Measurements from ENCODE around the gene RLF. TPM values are rescaled to one million over a fixed set of nuclear protein-coding genes. Genes with fewer than 3 reads are reported as not detected.

The RLF gene
- polyA plus RNA-seq, 2 donors, result 4.7 to 5.6 TPM

GRCh38 chr1:40265919-40266318, 104.7 kb downstream of the RLF start:
- Histone ChIP-seq H3K27me3 (ENCODE audit: control insufficient read depth in 1 of 2, insufficient read depth in 2 of 2, low read length in 2 of 2) (no peaks in the 10 kb centered on the region), H3K36me3 (ENCODE audit: control insufficient read depth in 2 of 2, insufficient read depth in 2 of 2, low read length in 1 of 2) (peaks cover 3 to 6% of the 10 kb centered on the region in 2 donors), H3K4me3 (ENCODE audit: low read depth in 1 of 2, low read length in 2 of 2) (no peak overlapping the region), H3K4me1 (ENCODE audit: control insufficient read depth in 2 of 2, insufficient read depth in 2 of 2, low read length in 1 of 2) (no peaks in the 10 kb centered on the region), H3K9me3 (ENCODE audit: control insufficient read depth in 2 of 2, insufficient read depth in 1 of 2, low read depth in 1 of 2, low read length in 1 of 2) (no peaks in the 10 kb centered on the region), H3K27ac (ENCODE audit: low read depth in 2 of 2, low read length in 1 of 2) (no peak overlapping the region)

GRCh38 chr1:40266786-40267535, 105.8 kb downstream of the RLF start:
- H3K27me3 ChIP-seq (ENCODE audit: control insufficient read depth in 1 of 2, insufficient read depth in 2 of 2, low read length in 2 of 2), result no peaks in the 10 kb centered on the region
- H3K36me3 ChIP-seq (ENCODE audit: control insufficient read depth in 2 of 2, insufficient read depth in 2 of 2, low read length in 1 of 2), result peaks cover 2 to 3% of the 10 kb centered on the region in 2 donors
- no peaks in the 10 kb centered on the region for H3K4me1 ChIP-seq (ENCODE audit: control insufficient read depth in 2 of 2, insufficient read depth in 2 of 2, low read length in 1 of 2)
- H3K4me3 ChIP-seq (ENCODE audit: low read depth in 1 of 2, low read length in 2 of 2), result no peak overlapping the region
- H3K9me3 ChIP-seq (ENCODE audit: control insufficient read depth in 2 of 2, insufficient read depth in 1 of 2, low read depth in 1 of 2, low read length in 1 of 2), result no peaks in the 10 kb centered on the region
- H3K27ac ChIP-seq (ENCODE audit: low read depth in 2 of 2, low read length in 1 of 2), result peak overlapping the region in 1 of 2 donors; percentile 70
- 77 to 87% methylated on average over 6 of the region's 6 CpGs for WGBS, 2 donors

GRCh38 chr1:40267767-40268187, 106.6 kb downstream of the RLF start:
- no peaks in the 10 kb centered on the region for H3K4me1 ChIP-seq (ENCODE audit: control insufficient read depth in 2 of 2, insufficient read depth in 2 of 2, low read length in 1 of 2)
- no peaks in the 10 kb centered on the region for H3K9me3 ChIP-seq (ENCODE audit: control insufficient read depth in 2 of 2, insufficient read depth in 1 of 2, low read depth in 1 of 2, low read length in 1 of 2)
- peak overlapping the region in 1 of 2 donors; percentile 70 for H3K27ac ChIP-seq (ENCODE audit: low read depth in 2 of 2, low read length in 1 of 2)
- H3K4me3 ChIP-seq (ENCODE audit: low read depth in 1 of 2, low read length in 2 of 2), result no peak overlapping the region
- WGBS, 2 donors, result 26 to 38% methylated on average over 2 of the region's 2 CpGs
- H3K27me3 ChIP-seq (ENCODE audit: control insufficient read depth in 1 of 2, insufficient read depth in 2 of 2, low read length in 2 of 2), result no peaks in the 10 kb centered on the region
- H3K36me3 ChIP-seq (ENCODE audit: control insufficient read depth in 2 of 2, insufficient read depth in 2 of 2, low read length in 1 of 2), result peaks cover 3 to 6% of the 10 kb centered on the region in 2 donors

- H3K27ac ChIP-seq (ENCODE audit: low read depth in 2 of 2, low read length in 1 of 2), result no peak overlapping the region
- H3K4me1 ChIP-seq (ENCODE audit: control insufficient read depth in 2 of 2, insufficient read depth in 2 of 2, low read length in 1 of 2), result no peaks in the 10 kb centered on the region
- H3K4me3 ChIP-seq (ENCODE audit: low read depth in 1 of 2, low read length in 2 of 2), result no peak overlapping the region
- no peaks in the 10 kb centered on the region for H3K27me3 ChIP-seq (ENCODE audit: control insufficient read depth in 1 of 2, insufficient read depth in 2 of 2, low read length in 2 of 2)
- H3K9me3 ChIP-seq (ENCODE audit: control insufficient read depth in 2 of 2, insufficient read depth in 1 of 2, low read depth in 1 of 2, low read length in 1 of 2), result no peaks in the 10 kb centered on the region
- H3K36me3 ChIP-seq (ENCODE audit: control insufficient read depth in 2 of 2, insufficient read depth in 2 of 2, low read length in 1 of 2), result peaks cover 3 to 6% of the 10 kb centered on the region in 2 donors
These were observed 107.0 kb downstream of the RLF start for GRCh38 chr1:40268211-40268610.

GRCh38 chr1:40270152-40270834, 109.1 kb downstream of the RLF start:
- peaks cover 3 to 9% of the 10 kb centered on the region in 2 donors for H3K36me3 ChIP-seq (ENCODE audit: control insufficient read depth in 2 of 2, insufficient read depth in 2 of 2, low read length in 1 of 2)

GRCh38 chr1:40272653-40273213, 111.5 kb downstream of the RLF start:
- Histone ChIP-seq H3K27ac (ENCODE audit: low read depth in 2 of 2, low read length in 1 of 2) (no peak overlapping the region), H3K4me3 (ENCODE audit: low read depth in 1 of 2, low read length in 2 of 2) (no peak overlapping the region), H3K36me3 (ENCODE audit: control insufficient read depth in 2 of 2, insufficient read depth in 2 of 2, low read length in 1 of 2) (peaks cover 3 to 7% of the 10 kb centered on the region in 2 donors), H3K27me3 (ENCODE audit: control insufficient read depth in 1 of 2, insufficient read depth in 2 of 2, low read length in 2 of 2) (no peaks in the 10 kb centered on the region), H3K4me1 (ENCODE audit: control insufficient read depth in 2 of 2, insufficient read depth in 2 of 2, low read length in 1 of 2) (no peaks in the 10 kb centered on the region), H3K9me3 (ENCODE audit: control insufficient read depth in 2 of 2, insufficient read depth in 1 of 2, low read depth in 1 of 2, low read length in 1 of 2) (no peaks in the 10 kb centered on the region)
- 89 to 97% methylated on average over 3 of the region's 3 CpGs for WGBS, 2 donors

More at GRCh38 chr1:40270152-40270834, 109.1 kb downstream of the RLF start:
- Histone ChIP-seq H3K27ac (ENCODE audit: low read depth in 2 of 2, low read length in 1 of 2) (no peak overlapping the region), H3K9me3 (ENCODE audit: control insufficient read depth in 2 of 2, insufficient read depth in 1 of 2, low read depth in 1 of 2, low read length in 1 of 2) (no peaks in the 10 kb centered on the region), H3K4me1 (ENCODE audit: control insufficient read depth in 2 of 2, insufficient read depth in 2 of 2, low read length in 1 of 2) (no peaks in the 10 kb centered on the region), H3K4me3 (ENCODE audit: low read depth in 1 of 2, low read length in 2 of 2) (no peak overlapping the region), H3K27me3 (ENCODE audit: control insufficient read depth in 1 of 2, insufficient read depth in 2 of 2, low read length in 2 of 2) (no peaks in the 10 kb centered on the region)
- 50 to 72% methylated on average over 3 of the region's 3 CpGs for WGBS, 2 donors

GRCh38 chr1:40273547-40274166, 112.5 kb downstream of the RLF start:
- 68 to 86% methylated on average over 4 of the region's 4 CpGs for WGBS, 2 donors
- Histone ChIP-seq H3K36me3 (ENCODE audit: control insufficient read depth in 2 of 2, insufficient read depth in 2 of 2, low read length in 1 of 2) (peaks cover 3 to 7% of the 10 kb centered on the region in 2 donors), H3K27ac (ENCODE audit: low read depth in 2 of 2, low read length in 1 of 2) (no peak overlapping the region), H3K27me3 (ENCODE audit: control insufficient read depth in 1 of 2, insufficient read depth in 2 of 2, low read length in 2 of 2) (no peaks in the 10 kb centered on the region), H3K4me3 (ENCODE audit: low read depth in 1 of 2, low read length in 2 of 2) (no peak overlapping the region), H3K4me1 (ENCODE audit: control insufficient read depth in 2 of 2, insufficient read depth in 2 of 2, low read length in 1 of 2) (no peaks in the 10 kb centered on the region), H3K9me3 (ENCODE audit: control insufficient read depth in 2 of 2, insufficient read depth in 1 of 2, low read depth in 1 of 2, low read length in 1 of 2) (no peaks in the 10 kb centered on the region)

- peak overlapping the region in 1 of 2 donors; percentile 13 for H3K27ac ChIP-seq (ENCODE audit: low read depth in 2 of 2, low read length in 1 of 2)
- no peaks in the 10 kb centered on the region for H3K4me1 ChIP-seq (ENCODE audit: control insufficient read depth in 2 of 2, insufficient read depth in 2 of 2, low read length in 1 of 2)
- H3K36me3 ChIP-seq (ENCODE audit: control insufficient read depth in 2 of 2, insufficient read depth in 2 of 2, low read length in 1 of 2), result peaks cover 5 to 7% of the 10 kb centered on the region in 2 donors
- no peaks in the 10 kb centered on the region for H3K27me3 ChIP-seq (ENCODE audit: control insufficient read depth in 1 of 2, insufficient read depth in 2 of 2, low read length in 2 of 2)
- no peak overlapping the region for H3K4me3 ChIP-seq (ENCODE audit: low read depth in 1 of 2, low read length in 2 of 2)
- no peaks in the 10 kb centered on the region for H3K9me3 ChIP-seq (ENCODE audit: control insufficient read depth in 2 of 2, insufficient read depth in 1 of 2, low read depth in 1 of 2, low read length in 1 of 2)
- 93 to 95% methylated on average over 2 of the region's 2 CpGs for WGBS, 2 donors
These were observed 113.1 kb downstream of the RLF start for GRCh38 chr1:40274331-40274730.

GRCh38 chr1:40276122-40276521, 114.9 kb downstream of the RLF start:
- no peaks in the 10 kb centered on the region for H3K4me1 ChIP-seq (ENCODE audit: control insufficient read depth in 2 of 2, insufficient read depth in 2 of 2, low read length in 1 of 2)
- 95 to 99% methylated on average over 3 of the region's 3 CpGs for WGBS, 2 donors

More at GRCh38 chr1:40276122-40276521, 114.9 kb downstream of the RLF start:
- Histone ChIP-seq H3K4me3 (ENCODE audit: low read depth in 1 of 2, low read length in 2 of 2) (no peak overlapping the region), H3K9me3 (ENCODE audit: control insufficient read depth in 2 of 2, insufficient read depth in 1 of 2, low read depth in 1 of 2, low read length in 1 of 2) (no peaks in the 10 kb centered on the region), H3K27ac (ENCODE audit: low read depth in 2 of 2, low read length in 1 of 2) (no peak overlapping the region), H3K27me3 (ENCODE audit: control insufficient read depth in 1 of 2, insufficient read depth in 2 of 2, low read length in 2 of 2) (no peaks in the 10 kb centered on the region), H3K36me3 (ENCODE audit: control insufficient read depth in 2 of 2, insufficient read depth in 2 of 2, low read length in 1 of 2) (peaks cover 2 to 7% of the 10 kb centered on the region in 2 donors)
